Measurements from ENCODE around the gene IMMP2L.
"Not testable (repeated sequence)": the region's sequence is repeated elsewhere in the genome, so short reads cannot be mapped to it uniquely, and the experiment has no call there.

IMMP2L gene

GRCh38 chr7:111330235-111330523, 232.1 kb downstream of the IMMP2L start:
- H3K4me3 Mint-ChIP-seq, result no peak overlapping the region
- no peak for TF ChIP-seq CTCF (IDR thresholded peaks at IDR 0.05; ENCODE audit: unreplicated experiment in 3 of 3)

GRCh38 chr7:111329367-111330234, 232.7 kb downstream of the IMMP2L start:
- Mint-ChIP-seq H3K36me3 (ENCODE audit: low read depth) (no peaks in the 10 kb centered on the region), H3K27ac (no peak overlapping the region), H3K27me3 (ENCODE audit: low read depth) (no peaks in the 10 kb centered on the region), H3K4me3 (no peak overlapping the region), H3K9me3 (peaks cover 10% of the 10 kb centered on the region), H3K4me1 (no peaks in the 10 kb centered on the region)
- no peak for TF ChIP-seq CTCF (IDR thresholded peaks at IDR 0.05; ENCODE audit: unreplicated experiment in 3 of 3)

More at GRCh38 chr7:111330235-111330523, 232.1 kb downstream of the IMMP2L start:
- peaks cover 10% of the 10 kb centered on the region for H3K9me3 Mint-ChIP-seq
- H3K4me1 Mint-ChIP-seq, result no peaks in the 10 kb centered on the region
- no peaks in the 10 kb centered on the region for H3K36me3 Mint-ChIP-seq (ENCODE audit: low read depth)
- no peak overlapping the region for H3K27ac Mint-ChIP-seq
- no peaks in the 10 kb centered on the region for H3K27me3 Mint-ChIP-seq (ENCODE audit: low read depth)

GRCh38 chr7:111328487-111328886, 233.8 kb downstream of the IMMP2L start:
- peaks cover 8% of the 10 kb centered on the region for H3K9me3 Mint-ChIP-seq
- H3K4me3 Mint-ChIP-seq, result no peak overlapping the region
- no peak overlapping the region for H3K27ac Mint-ChIP-seq
- no peak for TF ChIP-seq CTCF (IDR thresholded peaks at IDR 0.05; ENCODE audit: unreplicated experiment in 3 of 3)
- no peaks in the 10 kb centered on the region for H3K4me1 Mint-ChIP-seq
- no peaks in the 10 kb centered on the region for H3K27me3 Mint-ChIP-seq (ENCODE audit: low read depth)
- no peaks in the 10 kb centered on the region for H3K36me3 Mint-ChIP-seq (ENCODE audit: low read depth)

GRCh38 chr7:111324776-111325175, 237.5 kb downstream of the IMMP2L start:
- Mint-ChIP-seq H3K9me3 (no peaks in the 10 kb centered on the region), H3K36me3 (ENCODE audit: low read depth) (no peaks in the 10 kb centered on the region), H3K4me1 (no peaks in the 10 kb centered on the region), H3K27ac (no peak overlapping the region), H3K4me3 (no peak overlapping the region), H3K27me3 (ENCODE audit: low read depth) (no peaks in the 10 kb centered on the region)
- TF ChIP-seq CTCF (IDR thresholded peaks at IDR 0.05; ENCODE audit: unreplicated experiment in 3 of 3), result no peak

GRCh38 chr7:111324228-111324627, 238.1 kb downstream of the IMMP2L start:
- no peaks in the 10 kb centered on the region for H3K4me1 Mint-ChIP-seq
- no peaks in the 10 kb centered on the region for H3K27me3 Mint-ChIP-seq (ENCODE audit: low read depth)
- H3K4me3 Mint-ChIP-seq, result no peak overlapping the region
- no peaks in the 10 kb centered on the region for H3K9me3 Mint-ChIP-seq
- no peak for TF ChIP-seq CTCF (IDR thresholded peaks at IDR 0.05; ENCODE audit: unreplicated experiment in 3 of 3)
- H3K27ac Mint-ChIP-seq, result no peak overlapping the region
- no peaks in the 10 kb centered on the region for H3K36me3 Mint-ChIP-seq (ENCODE audit: low read depth)

- not testable (repeated sequence) for H3K27ac Mint-ChIP-seq; H3K9me3 Mint-ChIP-seq; H3K36me3 Mint-ChIP-seq (ENCODE audit: low read depth); H3K4me3 Mint-ChIP-seq; H3K27me3 Mint-ChIP-seq (ENCODE audit: low read depth); H3K4me1 Mint-ChIP-seq
These were observed 238.6 kb downstream of the IMMP2L start for GRCh38 chr7:111323670-111324069.
